BE2C (cell line): ENCODE results near the gene PPCS.
"Not testable (repeated sequence)": the region's sequence is repeated elsewhere in the genome, so short reads cannot be mapped to it uniquely, and the experiment has no call there.

Source experiments
- DNase-seq: peaks from one replicate; pipeline ENCODE4 v3.0.0-alpha.2; 2020
- H3K27me3 ChIP-seq: fragments of 250-450 bp; sonication (Bioruptor Pico); 2 replicates; pipeline ENCODE4 v1.5.1; 2020; ENCODE audit warnings: mild to moderate bottlenecking
- H3K36me3 ChIP-seq: fragments of 250-450 bp; sonication (Bioruptor Pico); 2 replicates; pipeline ENCODE4 v1.5.1; 2020; ENCODE audit warnings: mild to moderate bottlenecking
- H3K4me1 ChIP-seq: fragments of 250-450 bp; sonication (Bioruptor Pico); 2 replicates; pipeline ENCODE4 v1.5.1; 2020
- H3K4me3 ChIP-seq: 2 replicates; pipeline ENCODE4 v1.5.1; 2011; ENCODE audit warnings: low read depth, low read length
- H3K9me3 ChIP-seq: fragments of 250-450 bp; sonication (Bioruptor Pico); 2 replicates; pipeline ENCODE4 v1.5.1; 2020
- CTCF ChIP-seq: IDR thresholded peaks from 2 replicates; pipeline ENCODE4 v1.5.1; 2012; ENCODE audit warnings: mild to moderate bottlenecking, low read depth, low read length

Gene PPCS

GRCh38 chr1:42476605-42477004 lies 20.3 kb downstream of the PPCS start:
- DNase-seq, result no peak
- H3K27me3 ChIP-seq, result no peaks in the 10 kb centered on the region
- H3K4me1 ChIP-seq, result no peaks in the 10 kb centered on the region
- H3K9me3 ChIP-seq, result no peaks in the 10 kb centered on the region
- no peaks in the 10 kb centered on the region for H3K36me3 ChIP-seq
- no peak for TF ChIP-seq CTCF
- no peak overlapping the region for H3K4me3 ChIP-seq

GRCh38 chr1:42477354-42477753 lies 21.0 kb downstream of the PPCS start:
- H3K4me1 ChIP-seq, H3K27me3 ChIP-seq, H3K4me3 ChIP-seq, DNase-seq, H3K9me3 ChIP-seq, H3K36me3 ChIP-seq: not testable (repeated sequence)

- Histone ChIP-seq H3K4me1 (no peaks in the 10 kb centered on the region), H3K36me3 (no peaks in the 10 kb centered on the region), H3K27me3 (no peaks in the 10 kb centered on the region), H3K9me3 (no peaks in the 10 kb centered on the region), H3K4me3 (no peak overlapping the region)
- no peak for TF ChIP-seq CTCF
- DNase-seq, result no peak
Observed at GRCh38 chr1:42477775-42478174, 21.4 kb downstream of the PPCS start.

GRCh38 chr1:42479621-42480020 lies 23.3 kb downstream of the PPCS start:
- Histone ChIP-seq H3K27me3 (no peaks in the 10 kb centered on the region), H3K9me3 (no peaks in the 10 kb centered on the region), H3K4me3 (no peak overlapping the region), H3K4me1 (no peaks in the 10 kb centered on the region), H3K36me3 (no peaks in the 10 kb centered on the region)
- TF ChIP-seq CTCF, result 0 out of 2 replicates have a peak, but pooled peaks have one; percentile 22
- DNase-seq, result peak; percentile 3

GRCh38 chr1:42480921-42481320 lies 24.6 kb downstream of the PPCS start:
- no peaks in the 10 kb centered on the region for H3K4me1 ChIP-seq
- H3K9me3 ChIP-seq, result no peaks in the 10 kb centered on the region
- DNase-seq, result no peak
- no peak overlapping the region for H3K4me3 ChIP-seq
- no peaks in the 10 kb centered on the region for H3K27me3 ChIP-seq
- no peaks in the 10 kb centered on the region for H3K36me3 ChIP-seq
- no peak for TF ChIP-seq CTCF

GRCh38 chr1:42482635-42483153 lies 26.4 kb downstream of the PPCS start:
- no peaks in the 10 kb centered on the region for H3K36me3 ChIP-seq
- H3K4me1 ChIP-seq, result no peaks in the 10 kb centered on the region
- no peak overlapping the region for H3K4me3 ChIP-seq
- no peak for DNase-seq
- no peak for TF ChIP-seq CTCF
- H3K27me3 ChIP-seq, result no peaks in the 10 kb centered on the region
- H3K9me3 ChIP-seq, result no peaks in the 10 kb centered on the region

- Histone ChIP-seq H3K4me3 (no peak overlapping the region), H3K27me3 (no peaks in the 10 kb centered on the region), H3K4me1 (no peaks in the 10 kb centered on the region), H3K36me3 (no peaks in the 10 kb centered on the region), H3K9me3 (no peaks in the 10 kb centered on the region)
- no peak for DNase-seq
- TF ChIP-seq CTCF, result no peak
Observed at GRCh38 chr1:42484382-42484781, 28.0 kb downstream of the PPCS start.
